Esophagus squamous epithelium (tissue), 4 donors: ENCODE data around the gene TPST1.

Experiments used
- POLR2A ChIP-seq, 4 donors: fragments of 450-650 bp; IDR thresholded peaks; one replicate each; pipeline ENCODE4 v1.6.1; 2017; ENCODE audit warnings: antibody characterized with exemption in 4 of 4, mild to moderate bottlenecking in 4 of 4, moderate library complexity in 3 of 4
- TF ChIP-seq, protein P1 (sequence below), 6 experiments: fragments of 450-650 bp in 4 of 6; fragments of 200-600 bp in 2 of 6; sonication (generic) in 2 of 6; IDR thresholded peaks; one replicate each; pipeline ENCODE4 v1.5.1; 2016 to 2019; ENCODE audit warnings: antibody characterized with exemption in 6 of 6, mild to moderate bottlenecking in 4 of 6, moderate library complexity in 4 of 6

- TF ChIP-seq, protein P1, sequence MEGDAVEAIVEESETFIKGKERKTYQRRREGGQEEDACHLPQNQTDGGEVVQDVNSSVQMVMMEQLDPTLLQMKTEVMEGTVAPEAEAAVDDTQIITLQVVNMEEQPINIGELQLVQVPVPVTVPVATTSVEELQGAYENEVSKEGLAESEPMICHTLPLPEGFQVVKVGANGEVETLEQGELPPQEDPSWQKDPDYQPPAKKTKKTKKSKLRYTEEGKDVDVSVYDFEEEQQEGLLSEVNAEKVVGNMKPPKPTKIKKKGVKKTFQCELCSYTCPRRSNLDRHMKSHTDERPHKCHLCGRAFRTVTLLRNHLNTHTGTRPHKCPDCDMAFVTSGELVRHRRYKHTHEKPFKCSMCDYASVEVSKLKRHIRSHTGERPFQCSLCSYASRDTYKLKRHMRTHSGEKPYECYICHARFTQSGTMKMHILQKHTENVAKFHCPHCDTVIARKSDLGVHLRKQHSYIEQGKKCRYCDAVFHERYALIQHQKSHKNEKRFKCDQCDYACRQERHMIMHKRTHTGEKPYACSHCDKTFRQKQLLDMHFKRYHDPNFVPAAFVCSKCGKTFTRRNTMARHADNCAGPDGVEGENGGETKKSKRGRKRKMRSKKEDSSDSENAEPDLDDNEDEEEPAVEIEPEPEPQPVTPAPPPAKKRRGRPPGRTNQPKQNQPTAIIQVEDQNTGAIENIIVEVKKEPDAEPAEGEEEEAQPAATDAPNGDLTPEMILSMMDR (IDR thresholded peaks at IDR 0.05): no peak
- no peak for TF ChIP-seq POLR2A (IDR thresholded peaks at IDR 0.05)
Measured at GRCh38 chr7:66269978-66270377, 64.8 kb downstream of the TPST1 start.
